Ovary (tissue), 3 donors: Measurements from ENCODE around the gene HPCAL1.

Experiments
- CTCF ChIP-seq, 3 donors: fragments of 450-650 bp in 2 of 3; fragments of 200-600 bp in 1 of 3; IDR thresholded peaks; one replicate each; pipeline versions ENCODE4 v1.5.1 to v1.8.0; 2016 to 2022; ENCODE audit warnings: antibody characterized with exemption in 3 of 3, mild to moderate bottlenecking in 1 of 3
- POLR2A ChIP-seq: fragments of 450-650 bp; IDR thresholded peaks from one replicate; pipeline ENCODE4 v1.6.1; 2017; ENCODE audit warnings: antibody characterized with exemption, mild to moderate bottlenecking, moderate library complexity
- donor health status: DM: no; HTN: no; CAD: no.

DNA sequence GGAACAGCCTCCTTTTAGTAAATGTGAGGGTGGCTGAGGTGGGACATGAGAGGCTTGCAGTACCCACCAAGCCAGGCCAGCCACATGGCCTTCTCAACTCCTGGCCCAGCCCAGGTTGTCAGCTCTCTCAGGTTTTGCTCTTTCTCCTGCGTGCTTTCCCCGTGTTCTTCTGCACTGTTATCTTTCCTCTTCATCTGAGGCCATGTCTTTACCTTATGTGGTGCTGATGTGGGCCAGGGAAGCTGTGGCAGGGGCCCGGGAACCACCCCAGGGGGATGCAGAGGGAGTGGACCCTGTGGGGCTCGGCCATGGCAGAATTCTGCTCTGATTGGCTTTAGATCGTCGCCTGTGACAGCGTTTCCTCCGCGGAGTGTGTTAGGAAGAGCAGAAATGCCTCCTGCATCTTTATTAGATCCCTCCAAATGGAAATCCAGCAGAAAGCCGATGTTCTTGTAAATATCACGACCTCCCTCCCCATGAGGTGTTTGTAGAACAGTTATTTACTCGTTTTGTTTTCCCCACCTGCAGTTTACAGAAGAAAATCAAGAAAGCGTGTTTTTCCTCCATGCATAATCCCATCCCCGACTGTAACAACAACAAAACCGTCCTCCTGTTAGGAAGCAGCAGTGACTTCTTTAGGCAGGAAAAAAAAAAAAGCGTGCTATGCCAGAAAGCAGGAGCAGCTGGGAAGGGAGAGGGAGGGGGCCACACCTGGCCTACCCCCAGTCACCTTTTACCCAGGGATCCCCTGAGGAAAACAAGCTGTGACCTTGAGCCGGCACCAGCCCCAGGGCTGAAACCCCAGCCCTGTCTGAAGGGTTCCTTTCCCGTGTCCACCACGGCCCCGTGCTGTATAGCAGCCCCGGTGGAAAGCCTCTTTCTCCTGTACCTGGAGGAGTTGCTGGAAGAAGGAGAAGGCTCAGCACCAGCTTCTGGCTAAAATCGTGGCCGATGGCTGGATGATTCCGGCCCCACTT lies 54.8 kb downstream of the HPCAL1 start:
- TF ChIP-seq CTCF (IDR thresholded peaks at IDR 0.05) (no peak), POLR2A (no peak)
